ENCODE data around the gene MLANA. TPM values are rescaled to one million over a fixed set of nuclear protein-coding genes. Genes with fewer than 3 reads are reported as not detected.
A peak's percentile ranks its signal among the peaks of the same experiment; 100 is the strongest.

MLANA gene
- total and polyA plus RNA-seq, 10 of the 15 experiments (the other 5 are each of a cell fraction or from before 2014, with no cell fraction given), result 0.11 to 0.26 (median 0.13) TPM; not detected in 6

DNA sequence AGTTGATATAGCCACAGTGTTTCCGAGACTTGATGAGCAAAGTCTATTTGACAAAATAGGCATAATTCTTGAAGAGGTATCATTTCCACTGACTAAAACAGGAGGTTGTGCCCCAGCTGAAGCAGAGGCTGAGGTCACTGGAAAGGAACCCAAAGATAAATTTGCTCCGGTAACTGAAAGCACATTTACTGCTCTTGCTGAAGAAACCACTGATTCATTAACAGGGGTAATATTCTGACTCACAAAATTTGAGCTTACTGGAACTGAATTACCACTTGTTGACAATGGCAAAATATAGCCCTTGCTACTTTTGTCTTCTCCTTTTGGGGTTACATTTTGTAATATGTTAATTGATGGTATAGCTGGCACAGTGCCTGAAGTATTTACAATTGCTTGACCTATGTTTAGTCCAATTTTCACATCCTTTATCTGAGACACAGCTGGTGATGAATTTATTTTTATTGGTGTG is 30.2 kb downstream of the MLANA start:
- intact Hi-C loops (cut with micrococcal nuclease; ENCODE audit: unreplicated experiment) (no loop called here), in situ Hi-C loops (cut with MboI) (no loop called here)
- Histone ChIP-seq H3K4me1 (ENCODE audit: control insufficient read depth, insufficient read depth, low read length) (no peaks in the 10 kb centered on the region; the same call in 1 of the 2 replicates), H3K4me3 (no peak overlapping the region), H3K36me3 (ENCODE audit: control insufficient read depth in 2 of 2, insufficient read depth in 2 of 2, low read length in 1 of 2) (0 out of 4 replicates have a peak, but pooled peaks cover 0 to 7% of the 10 kb centered on the region in 2 experiments), H4K20me1 (ENCODE audit: control insufficient read depth, insufficient read depth) (no peaks in the 10 kb centered on the region), H3K79me2 (ENCODE audit: control insufficient read depth, insufficient read depth, low read length) (no peaks in the 10 kb centered on the region), H3K9me3 (replicated peaks; ENCODE audit: control insufficient read depth, insufficient read depth, low read length) (no peaks in the 10 kb centered on the region), H3K27me3 (replicated peaks in 1 of 2; ENCODE audit: control insufficient read depth in 2 of 2, insufficient read depth in 2 of 2, low read length in 1 of 2) (no peaks in the 10 kb centered on the region), H3K4me2 (ENCODE audit: control insufficient read depth, insufficient read depth) (no peak overlapping the region), H3K27ac (ENCODE audit: control insufficient read depth, insufficient read depth) (no peak overlapping the region), H3K9ac (ENCODE audit: control insufficient read depth, insufficient read depth, low read length) (no peak overlapping the region), H2AFZ (ENCODE audit: control insufficient read depth, low read depth, low read length) (no peak overlapping the region)
- WGBS (ENCODE audit: insufficient coverage, insufficient replicate concordance, low lambda C conversion rate, missing lambda C conversion rate), result 0% methylated on average over 2 of the region's 2 CpGs
- FAIRE-seq (no peak), DNase-seq (ENCODE audit: low read depth, low spot score) (peak; percentile 66), ATAC-seq (peak; percentile 91)
- no TSS peak for BruUV-seq (replicated peaks)
- RAD21 ChIA-PET (ENCODE audit: unreplicated experiment), result interaction anchor here (0.6 to 8.6 kb wide), 28 partner anchors 8 to 508 kb away, joined by 3 to 115 read pairs (median 5); partner anchors contain the start of genes RANBP6 and RIC1
- POLR2A ChIA-PET, result interaction anchor here (0.6 to 2.3 kb wide), 14 partner anchors 9 to 714 kb away, joined by 3 to 12 read pairs (median 4); partner anchors contain the start of gene RANBP6
- CTCF ChIA-PET, result interaction anchor here (0.6 to 6.1 kb wide), 14 partner anchors 10 to 133 kb away, joined by 3 to 61 read pairs (median 5); partner anchors contain the start of gene ERMP1
- SMC1A ChIA-PET (ENCODE audit: uncharacterized antibody, unreplicated experiment), result interaction anchor here (0.7 to 7.8 kb wide), 27 partner anchors 9 to 297 kb away, joined by 3 to 109 read pairs (median 5); partner anchors contain the start of gene ERMP1
- TF ChIP-seq, protein P1, sequence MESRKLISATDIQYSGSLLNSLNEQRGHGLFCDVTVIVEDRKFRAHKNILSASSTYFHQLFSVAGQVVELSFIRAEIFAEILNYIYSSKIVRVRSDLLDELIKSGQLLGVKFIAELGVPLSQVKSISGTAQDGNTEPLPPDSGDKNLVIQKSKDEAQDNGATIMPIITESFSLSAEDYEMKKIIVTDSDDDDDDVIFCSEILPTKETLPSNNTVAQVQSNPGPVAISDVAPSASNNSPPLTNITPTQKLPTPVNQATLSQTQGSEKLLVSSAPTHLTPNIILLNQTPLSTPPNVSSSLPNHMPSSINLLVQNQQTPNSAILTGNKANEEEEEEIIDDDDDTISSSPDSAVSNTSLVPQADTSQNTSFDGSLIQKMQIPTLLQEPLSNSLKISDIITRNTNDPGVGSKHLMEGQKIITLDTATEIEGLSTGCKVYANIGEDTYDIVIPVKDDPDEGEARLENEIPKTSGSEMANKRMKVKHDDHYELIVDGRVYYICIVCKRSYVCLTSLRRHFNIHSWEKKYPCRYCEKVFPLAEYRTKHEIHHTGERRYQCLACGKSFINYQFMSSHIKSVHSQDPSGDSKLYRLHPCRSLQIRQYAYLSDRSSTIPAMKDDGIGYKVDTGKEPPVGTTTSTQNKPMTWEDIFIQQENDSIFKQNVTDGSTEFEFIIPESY (IDR thresholded peaks at IDR 0.05), result no peak
- TF ChIP-seq LARP7 (IDR thresholded peaks at IDR 0.05) (no peak), IKZF2 (IDR thresholded peaks at IDR 0.05) (peak; percentile 89), BCL11A (IDR thresholded peaks at IDR 0.05; ENCODE audit: low read depth, low read length) (peak; percentile 92), RB1 (IDR thresholded peaks at IDR 0.05; ENCODE audit: borderline replicate concordance) (no peak), SP1 (IDR thresholded peaks at IDR 0.05; ENCODE audit: low read depth, low read length) (no peak), CBX3 (IDR thresholded peaks at IDR 0.05; ENCODE audit: borderline replicate concordance, low read depth) (no peak), TCF3 (IDR thresholded peaks at IDR 0.05; ENCODE audit: borderline replicate concordance, insufficient read depth, low read depth, low read length) (no peak)
- TF ChIP-seq, protein P2, sequence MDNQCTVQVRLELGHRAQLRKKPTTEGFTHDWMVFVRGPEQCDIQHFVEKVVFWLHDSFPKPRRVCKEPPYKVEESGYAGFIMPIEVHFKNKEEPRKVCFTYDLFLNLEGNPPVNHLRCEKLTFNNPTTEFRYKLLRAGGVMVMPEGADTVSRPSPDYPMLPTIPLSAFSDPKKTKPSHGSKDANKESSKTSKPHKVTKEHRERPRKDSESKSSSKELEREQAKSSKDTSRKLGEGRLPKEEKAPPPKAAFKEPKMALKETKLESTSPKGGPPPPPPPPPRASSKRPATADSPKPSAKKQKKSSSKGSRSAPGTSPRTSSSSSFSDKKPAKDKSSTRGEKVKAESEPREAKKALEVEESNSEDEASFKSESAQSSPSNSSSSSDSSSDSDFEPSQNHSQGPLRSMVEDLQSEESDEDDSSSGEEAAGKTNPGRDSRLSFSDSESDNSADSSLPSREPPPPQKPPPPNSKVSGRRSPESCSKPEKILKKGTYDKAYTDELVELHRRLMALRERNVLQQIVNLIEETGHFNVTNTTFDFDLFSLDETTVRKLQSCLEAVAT (IDR thresholded peaks at IDR 0.05), result 0 out of 2 replicates have a peak, but pooled peaks have one; percentile 65
- TF ChIP-seq, protein P3, sequence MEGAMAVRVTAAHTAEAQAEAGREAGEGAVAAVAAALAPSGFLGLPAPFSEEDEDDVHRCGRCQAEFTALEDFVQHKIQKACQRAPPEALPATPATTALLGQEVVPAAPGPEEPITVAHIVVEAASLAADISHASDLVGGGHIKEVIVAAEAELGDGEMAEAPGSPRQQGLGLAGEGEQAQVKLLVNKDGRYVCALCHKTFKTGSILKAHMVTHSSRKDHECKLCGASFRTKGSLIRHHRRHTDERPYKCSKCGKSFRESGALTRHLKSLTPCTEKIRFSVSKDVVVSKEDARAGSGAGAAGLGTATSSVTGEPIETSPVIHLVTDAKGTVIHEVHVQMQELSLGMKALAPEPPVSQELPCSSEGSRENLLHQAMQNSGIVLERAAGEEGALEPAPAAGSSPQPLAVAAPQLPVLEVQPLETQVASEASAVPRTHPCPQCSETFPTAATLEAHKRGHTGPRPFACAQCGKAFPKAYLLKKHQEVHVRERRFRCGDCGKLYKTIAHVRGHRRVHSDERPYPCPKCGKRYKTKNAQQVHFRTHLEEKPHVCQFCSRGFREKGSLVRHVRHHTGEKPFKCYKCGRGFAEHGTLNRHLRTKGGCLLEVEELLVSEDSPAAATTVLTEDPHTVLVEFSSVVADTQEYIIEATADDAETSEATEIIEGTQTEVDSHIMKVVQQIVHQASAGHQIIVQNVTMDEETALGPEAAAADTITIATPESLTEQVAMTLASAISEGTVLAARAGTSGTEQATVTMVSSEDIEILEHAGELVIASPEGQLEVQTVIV (IDR thresholded peaks at IDR 0.05; ENCODE audit: borderline replicate concordance, partially characterized antibody), result no peak
- TF ChIP-seq, protein P4, sequence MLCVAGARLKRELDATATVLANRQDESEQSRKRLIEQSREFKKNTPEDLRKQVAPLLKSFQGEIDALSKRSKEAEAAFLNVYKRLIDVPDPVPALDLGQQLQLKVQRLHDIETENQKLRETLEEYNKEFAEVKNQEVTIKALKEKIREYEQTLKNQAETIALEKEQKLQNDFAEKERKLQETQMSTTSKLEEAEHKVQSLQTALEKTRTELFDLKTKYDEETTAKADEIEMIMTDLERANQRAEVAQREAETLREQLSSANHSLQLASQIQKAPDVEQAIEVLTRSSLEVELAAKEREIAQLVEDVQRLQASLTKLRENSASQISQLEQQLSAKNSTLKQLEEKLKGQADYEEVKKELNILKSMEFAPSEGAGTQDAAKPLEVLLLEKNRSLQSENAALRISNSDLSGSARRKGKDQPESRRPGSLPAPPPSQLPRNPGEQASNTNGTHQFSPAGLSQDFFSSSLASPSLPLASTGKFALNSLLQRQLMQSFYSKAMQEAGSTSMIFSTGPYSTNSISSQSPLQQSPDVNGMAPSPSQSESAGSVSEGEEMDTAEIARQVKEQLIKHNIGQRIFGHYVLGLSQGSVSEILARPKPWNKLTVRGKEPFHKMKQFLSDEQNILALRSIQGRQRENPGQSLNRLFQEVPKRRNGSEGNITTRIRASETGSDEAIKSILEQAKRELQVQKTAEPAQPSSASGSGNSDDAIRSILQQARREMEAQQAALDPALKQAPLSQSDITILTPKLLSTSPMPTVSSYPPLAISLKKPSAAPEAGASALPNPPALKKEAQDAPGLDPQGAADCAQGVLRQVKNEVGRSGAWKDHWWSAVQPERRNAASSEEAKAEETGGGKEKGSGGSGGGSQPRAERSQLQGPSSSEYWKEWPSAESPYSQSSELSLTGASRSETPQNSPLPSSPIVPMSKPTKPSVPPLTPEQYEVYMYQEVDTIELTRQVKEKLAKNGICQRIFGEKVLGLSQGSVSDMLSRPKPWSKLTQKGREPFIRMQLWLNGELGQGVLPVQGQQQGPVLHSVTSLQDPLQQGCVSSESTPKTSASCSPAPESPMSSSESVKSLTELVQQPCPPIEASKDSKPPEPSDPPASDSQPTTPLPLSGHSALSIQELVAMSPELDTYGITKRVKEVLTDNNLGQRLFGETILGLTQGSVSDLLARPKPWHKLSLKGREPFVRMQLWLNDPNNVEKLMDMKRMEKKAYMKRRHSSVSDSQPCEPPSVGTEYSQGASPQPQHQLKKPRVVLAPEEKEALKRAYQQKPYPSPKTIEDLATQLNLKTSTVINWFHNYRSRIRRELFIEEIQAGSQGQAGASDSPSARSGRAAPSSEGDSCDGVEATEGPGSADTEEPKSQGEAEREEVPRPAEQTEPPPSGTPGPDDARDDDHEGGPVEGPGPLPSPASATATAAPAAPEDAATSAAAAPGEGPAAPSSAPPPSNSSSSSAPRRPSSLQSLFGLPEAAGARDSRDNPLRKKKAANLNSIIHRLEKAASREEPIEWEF (IDR thresholded peaks at IDR 0.05; ENCODE audit: insufficient replicate concordance, low read depth, low read length), result no peak
